Panc1 (cell line): ENCODE results near the gene WDR86.

Experiments used
- POLR2AphosphoS5 ChIP-seq: IDR thresholded peaks from 2 replicates; pipeline ENCODE4 v1.6.1; 2012; ENCODE audit warnings: mild to moderate bottlenecking, low read depth, low read length, moderate library complexity
- REST ChIP-seq, 2 experiments: IDR thresholded peaks; 2 replicates each; pipeline ENCODE4 v1.6.1; 2011 to 2012; ENCODE audit warnings: low read depth in 2 of 2, control low read depth in 1 of 2, low read length in 1 of 2, mild to moderate bottlenecking in 1 of 2, moderate library complexity in 1 of 2; ENCODE audit not compliant: insufficient read depth in 1 of 2
- TCF7L2 ChIP-seq: IDR thresholded peaks from 2 replicates; pipeline ENCODE4 v1.6.1; 2011; ENCODE audit warnings: mild to moderate bottlenecking, low read depth, low read length, inconsistent platforms
- TF ChIP-seq, protein P1 (sequence below): fragments of 450-650 bp; IDR thresholded peaks from 2 replicates; pipeline ENCODE4 v1.5.1; 2017; ENCODE audit warnings: mild to moderate bottlenecking

DNA sequence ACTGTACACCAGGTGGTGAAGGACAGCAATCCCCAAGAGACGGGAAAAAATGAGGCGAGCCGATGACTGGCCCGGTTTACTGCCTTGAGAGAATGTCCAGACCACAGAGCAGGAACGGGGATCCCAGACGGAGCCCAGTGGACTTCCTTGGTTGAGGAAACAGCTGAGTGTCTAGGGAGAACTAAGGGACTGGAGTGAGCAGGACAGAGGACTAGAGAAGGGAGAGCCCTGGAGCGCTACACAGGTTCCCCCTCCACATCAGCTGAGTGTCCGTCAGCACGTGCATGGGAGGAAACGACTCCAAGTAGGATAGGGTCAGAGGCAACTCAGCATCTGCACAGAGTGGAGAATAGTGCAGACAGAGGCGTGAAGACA, 7.1 kb upstream of the WDR86 start:
- TF ChIP-seq REST (IDR thresholded peaks at IDR 0.05; ENCODE audit: insufficient read depth in 1 of 2, low read depth in 2 of 2, low read length in 1 of 2) (no peak), POLR2AphosphoS5 (no peak), TCF7L2 (no peak)
- TF ChIP-seq, protein P1, sequence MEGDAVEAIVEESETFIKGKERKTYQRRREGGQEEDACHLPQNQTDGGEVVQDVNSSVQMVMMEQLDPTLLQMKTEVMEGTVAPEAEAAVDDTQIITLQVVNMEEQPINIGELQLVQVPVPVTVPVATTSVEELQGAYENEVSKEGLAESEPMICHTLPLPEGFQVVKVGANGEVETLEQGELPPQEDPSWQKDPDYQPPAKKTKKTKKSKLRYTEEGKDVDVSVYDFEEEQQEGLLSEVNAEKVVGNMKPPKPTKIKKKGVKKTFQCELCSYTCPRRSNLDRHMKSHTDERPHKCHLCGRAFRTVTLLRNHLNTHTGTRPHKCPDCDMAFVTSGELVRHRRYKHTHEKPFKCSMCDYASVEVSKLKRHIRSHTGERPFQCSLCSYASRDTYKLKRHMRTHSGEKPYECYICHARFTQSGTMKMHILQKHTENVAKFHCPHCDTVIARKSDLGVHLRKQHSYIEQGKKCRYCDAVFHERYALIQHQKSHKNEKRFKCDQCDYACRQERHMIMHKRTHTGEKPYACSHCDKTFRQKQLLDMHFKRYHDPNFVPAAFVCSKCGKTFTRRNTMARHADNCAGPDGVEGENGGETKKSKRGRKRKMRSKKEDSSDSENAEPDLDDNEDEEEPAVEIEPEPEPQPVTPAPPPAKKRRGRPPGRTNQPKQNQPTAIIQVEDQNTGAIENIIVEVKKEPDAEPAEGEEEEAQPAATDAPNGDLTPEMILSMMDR: no peak
